Tibial nerve (tissue), 4 donors: ENCODE measurements around the gene FBXL3. TPM values are rescaled to one million over a fixed set of nuclear protein-coding genes. Genes with fewer than 3 reads are reported as not detected.

ENCODE experiments used
- DNase-seq, 2 donors: peaks; one replicate each; pipeline ENCODE4 v3.0.0-alpha.2; 2019; ENCODE audit warnings: low spot score in 2 of 2
- H3K27ac ChIP-seq, 4 donors: fragments of 200-600 bp; sonication (generic) in 3 of 4; one replicate each; pipeline ENCODE4 v1.5.1; 2017 to 2019; ENCODE audit warnings: mild to moderate bottlenecking in 1 of 4
- H3K27me3 ChIP-seq, 2 donors: fragments of 200-600 bp; sonication (generic) in 1 of 2; one replicate each; pipeline versions ENCODE4 v1.5.1 to v1.6.0; 2017 to 2019
- H3K36me3 ChIP-seq, 3 donors: fragments of 200-600 bp; sonication (generic); one replicate each; pipeline ENCODE4 v1.5.1; 2018 to 2019
- H3K4me1 ChIP-seq, 4 donors: fragments of 200-600 bp; sonication (generic) in 3 of 4; one replicate each; pipeline ENCODE4 v1.5.1; 2017 to 2019
- H3K4me3 ChIP-seq, 4 donors: fragments of 200-600 bp; sonication (generic) in 3 of 4; one replicate each; pipeline ENCODE4 v1.5.1; 2017 to 2019; ENCODE audit warnings: mild to moderate bottlenecking in 1 of 4, moderate library complexity in 1 of 4
- H3K9me3 ChIP-seq, 4 donors: fragments of 200-600 bp; sonication (generic) in 3 of 4; one replicate each; pipeline ENCODE4 v1.5.1; 2017 to 2019
- EP300 ChIP-seq, 2 donors: sonication (generic); formaldehyde crosslinking; IDR thresholded peaks; one replicate each; pipeline ENCODE4 v1.6.1; 2017; ENCODE audit warnings: antibody characterized with exemption in 2 of 2, mild to moderate bottlenecking in 1 of 2
- POLR2A ChIP-seq, 2 donors: fragments of 450-650 bp; IDR thresholded peaks; one replicate each; pipeline ENCODE4 v1.6.1; 2017; ENCODE audit warnings: antibody characterized with exemption in 2 of 2, mild to moderate bottlenecking in 2 of 2, moderate library complexity in 2 of 2
- WGBS, 2 donors: methylation state at CpG; one replicate each; pipeline ENCODE4 v1.1.5; 2018; 5-methylcytosine and 5-hydroxymethylcytosine counted together
- total RNA-seq, 4 donors: library from RNA; depleted of rRNA; stranded (reverse); fragments of >200 nt; gene quantifications; one replicate each; pipeline ENCODE4 v1.1.0, GENCODE V29; 2016
- TF ChIP-seq, protein P1 (sequence below), 5 experiments: fragments of 200-600 bp in 3 of 5; fragments of 450-650 bp in 2 of 5; sonication (generic) in 3 of 5; IDR thresholded peaks; one replicate each; pipeline ENCODE4 v1.5.1; 2016 to 2019; ENCODE audit warnings: antibody characterized with exemption in 5 of 5, mild to moderate bottlenecking in 3 of 5, moderate library complexity in 2 of 5

FBXL3 gene
- total RNA-seq, 4 donors from 2014 or later = 156 to 223 (median 175) TPM

- DNase-seq = no peak
- Histone ChIP-seq H3K27ac (no peak overlapping the region), H3K9me3 (no peaks in the 10 kb centered on the region), H3K4me3 (no peak overlapping the region), H3K36me3 (peaks cover 0 to 75% (median 3%) of the 10 kb centered on the region in 3 donors), H3K27me3 (no peaks in the 10 kb centered on the region), H3K4me1 (no peaks in the 10 kb centered on the region)
- 80 to 82% methylated on average over 2 of the region's 2 CpGs for WGBS, 2 donors
- TF ChIP-seq EP300 (IDR thresholded peaks at IDR 0.05) (no peak), POLR2A (IDR thresholded peaks at IDR 0.05) (no peak)
- TF ChIP-seq, protein P1, sequence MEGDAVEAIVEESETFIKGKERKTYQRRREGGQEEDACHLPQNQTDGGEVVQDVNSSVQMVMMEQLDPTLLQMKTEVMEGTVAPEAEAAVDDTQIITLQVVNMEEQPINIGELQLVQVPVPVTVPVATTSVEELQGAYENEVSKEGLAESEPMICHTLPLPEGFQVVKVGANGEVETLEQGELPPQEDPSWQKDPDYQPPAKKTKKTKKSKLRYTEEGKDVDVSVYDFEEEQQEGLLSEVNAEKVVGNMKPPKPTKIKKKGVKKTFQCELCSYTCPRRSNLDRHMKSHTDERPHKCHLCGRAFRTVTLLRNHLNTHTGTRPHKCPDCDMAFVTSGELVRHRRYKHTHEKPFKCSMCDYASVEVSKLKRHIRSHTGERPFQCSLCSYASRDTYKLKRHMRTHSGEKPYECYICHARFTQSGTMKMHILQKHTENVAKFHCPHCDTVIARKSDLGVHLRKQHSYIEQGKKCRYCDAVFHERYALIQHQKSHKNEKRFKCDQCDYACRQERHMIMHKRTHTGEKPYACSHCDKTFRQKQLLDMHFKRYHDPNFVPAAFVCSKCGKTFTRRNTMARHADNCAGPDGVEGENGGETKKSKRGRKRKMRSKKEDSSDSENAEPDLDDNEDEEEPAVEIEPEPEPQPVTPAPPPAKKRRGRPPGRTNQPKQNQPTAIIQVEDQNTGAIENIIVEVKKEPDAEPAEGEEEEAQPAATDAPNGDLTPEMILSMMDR (IDR thresholded peaks at IDR 0.05) = no peak
Measured at GRCh38 chr13:77061362-77061761, 34.4 kb upstream of the FBXL3 start.

DNA sequence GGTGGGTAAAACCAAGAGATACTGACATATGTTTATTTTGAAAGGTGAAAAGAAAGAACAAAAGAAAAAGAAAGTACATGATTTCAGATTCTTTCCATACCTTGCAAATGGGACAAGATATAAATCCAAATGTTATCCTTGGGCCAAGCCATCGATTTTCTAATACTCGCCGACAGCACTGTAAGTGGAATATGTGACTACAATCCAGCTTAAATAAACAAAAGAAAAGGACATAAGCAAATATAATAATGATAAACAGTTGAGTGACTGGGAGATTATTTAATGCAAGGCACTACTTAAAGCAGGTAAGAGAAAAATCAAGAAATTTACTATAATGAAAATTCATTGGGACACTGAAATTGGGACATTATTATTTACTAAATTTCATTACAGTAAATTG lies 29.9 kb upstream of the FBXL3 start:
- Histone ChIP-seq H3K4me1 (no peaks in the 10 kb centered on the region), H3K36me3 (peaks cover 0 to 83% (median 10%) of the 10 kb centered on the region in 3 donors), H3K27me3 (no peaks in the 10 kb centered on the region), H3K27ac (no peak overlapping the region), H3K4me3 (no peak overlapping the region), H3K9me3 (no peaks in the 10 kb centered on the region)
- WGBS, 2 donors = 92 to 94% methylated on average over 3 of the region's 3 CpGs
- no peak for DNase-seq
- TF ChIP-seq POLR2A (IDR thresholded peaks at IDR 0.05) (no peak), EP300 (IDR thresholded peaks at IDR 0.05) (no peak)
- TF ChIP-seq, protein P1 (IDR thresholded peaks at IDR 0.05) = no peak

DNA sequence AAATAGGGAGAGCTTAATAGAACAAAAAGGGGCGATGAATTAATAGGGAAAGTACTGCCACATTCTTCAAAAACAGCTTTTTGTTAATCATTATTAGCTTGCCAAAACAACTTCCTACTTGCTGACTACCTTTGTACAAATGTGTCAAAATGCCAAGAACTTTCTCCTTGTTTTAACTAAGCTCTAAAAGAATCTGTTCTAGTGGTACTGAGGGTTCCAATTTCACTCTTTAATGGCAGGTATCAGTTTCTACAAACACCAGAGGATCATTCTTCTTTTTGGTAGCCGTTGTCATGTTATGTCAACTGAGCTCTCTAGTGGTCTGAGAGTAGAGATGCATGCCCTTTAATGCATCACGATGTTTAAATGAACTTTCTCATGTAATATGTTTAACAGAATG lies 29.4 kb upstream of the FBXL3 start:
- DNase-seq = no peak
- peaks cover 0 to 84% (median 8%) of the 10 kb centered on the region in 3 donors for H3K36me3 ChIP-seq
- no peaks in the 10 kb centered on the region for H3K9me3 ChIP-seq
- no peak overlapping the region for H3K4me3 ChIP-seq
- TF ChIP-seq, protein P1 (IDR thresholded peaks at IDR 0.05) = no peak
- TF ChIP-seq EP300 (IDR thresholded peaks at IDR 0.05) = no peak
- no peak for TF ChIP-seq POLR2A (IDR thresholded peaks at IDR 0.05)
- no peak overlapping the region for H3K27ac ChIP-seq
- no peaks in the 10 kb centered on the region for H3K27me3 ChIP-seq
- H3K4me1 ChIP-seq = no peaks in the 10 kb centered on the region
- WGBS, 2 donors = 63 to 66% methylated on average over 3 of the region's 3 CpGs

DNA sequence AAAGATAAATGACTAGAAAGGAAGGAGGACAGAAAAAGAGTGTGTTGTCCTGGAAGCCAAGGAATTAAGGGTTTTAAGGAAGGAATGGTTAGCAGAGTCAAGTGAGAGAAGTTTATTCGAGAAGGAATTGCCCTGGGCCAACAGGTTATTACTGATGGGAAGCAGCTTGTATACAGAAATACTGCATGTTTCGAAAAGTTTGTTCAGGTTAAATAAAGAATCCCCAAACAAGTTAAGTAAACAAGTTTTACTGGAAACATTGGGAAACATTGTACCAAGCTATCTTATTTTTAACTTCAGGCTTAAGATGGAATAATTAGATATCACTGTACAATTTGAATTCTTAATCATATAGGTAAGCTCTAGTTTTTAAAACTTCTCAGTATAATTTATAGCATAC lies 28.2 kb upstream of the FBXL3 start:
- Histone ChIP-seq H3K4me1 (no peaks in the 10 kb centered on the region), H3K36me3 (peaks cover 0 to 90% (median 7%) of the 10 kb centered on the region in 3 donors), H3K27me3 (no peaks in the 10 kb centered on the region), H3K9me3 (no peaks in the 10 kb centered on the region), H3K4me3 (no peak overlapping the region), H3K27ac (peak overlapping the region in 1 of 4 donors; percentile 23)
- 81 to 89% methylated on average over 2 of the region's 2 CpGs for WGBS, 2 donors
- no peak for DNase-seq
- TF ChIP-seq, protein P1 (IDR thresholded peaks at IDR 0.05) = no peak
- TF ChIP-seq EP300 (IDR thresholded peaks at IDR 0.05) = no peak
- no peak for TF ChIP-seq POLR2A (IDR thresholded peaks at IDR 0.05)

DNA sequence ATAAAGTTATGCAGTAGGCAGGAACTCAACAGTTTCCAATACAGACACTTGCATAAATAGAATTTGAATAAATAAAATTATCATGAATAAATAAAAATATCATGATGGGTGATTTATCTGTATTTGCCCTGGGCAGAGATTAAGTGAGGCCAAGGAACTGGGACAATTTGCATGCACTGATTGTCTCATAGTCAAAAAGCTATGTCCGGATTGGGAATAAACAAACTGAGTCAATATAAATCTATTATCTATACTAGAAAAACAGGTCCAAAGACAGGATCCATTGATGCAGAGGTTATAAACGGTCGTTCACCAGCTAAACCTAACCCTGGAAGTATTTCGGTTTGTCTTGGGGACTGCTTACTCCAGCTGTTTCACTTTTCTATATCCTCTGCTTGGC lies 26.2 kb upstream of the FBXL3 start:
- Histone ChIP-seq H3K36me3 (peaks cover 0 to 91% (median 7%) of the 10 kb centered on the region in 3 donors), H3K27ac (no peak overlapping the region), H3K4me1 (peaks cover 0 to 7% (median 0%) of the 10 kb centered on the region in 4 donors), H3K9me3 (no peaks in the 10 kb centered on the region), H3K27me3 (no peaks in the 10 kb centered on the region), H3K4me3 (no peak overlapping the region)
- TF ChIP-seq, protein P1 (IDR thresholded peaks at IDR 0.05) = no peak
- TF ChIP-seq EP300 (IDR thresholded peaks at IDR 0.05) = no peak
- TF ChIP-seq POLR2A (IDR thresholded peaks at IDR 0.05) = no peak
- WGBS, 2 donors = 82 to 83% methylated on average over 4 of the region's 4 CpGs
- no peak for DNase-seq
